WTC11 (cell line): Measurements from ENCODE around the gene PDE11A. TPM values are rescaled to one million over a fixed set of nuclear protein-coding genes. Genes with fewer than 3 reads are reported as not detected.

Experiments used
- ATAC-seq: fragments of 200-7000 bp; cut with Tn5 transposase; 2 replicates; pipeline ENCODE4 v1.10.0; 2021; ENCODE audit warnings: mild to moderate bottlenecking, moderate library complexity
- CTCF ChIA-PET: fragments of 300-600 bp; sonication (Branson Sonifier 250); formaldehyde crosslinking; loops from one replicate; lab custom pipeline; 2021; ENCODE audit warnings: antibody characterized with exemption; lab: Charles Lee
- POLR2A ChIA-PET: fragments of 350-600 bp; sonication (Branson Sonifier 250); formaldehyde crosslinking; loops from one replicate; lab custom pipeline; 2021; ENCODE audit warnings: antibody characterized with exemption; lab: Charles Lee
- DNase-seq: peaks from one replicate; pipeline ENCODE4 v3.0.0; 2021; ENCODE audit warnings: low spot score
- H3K27ac Mint-ChIP-seq: 2 replicates; pipeline ENCODE4 v1.8.0; 2021; ENCODE audit warnings: mixed read lengths
- H3K27me3 Mint-ChIP-seq: 2 replicates; pipeline ENCODE4 v1.8.0; 2021; ENCODE audit warnings: low read depth, mild to moderate bottlenecking, moderate library complexity, mixed read lengths
- H3K36me3 Mint-ChIP-seq: 2 replicates; pipeline ENCODE4 v1.8.0; 2021; ENCODE audit warnings: mixed read lengths
- H3K4me1 Mint-ChIP-seq: 2 replicates; pipeline ENCODE4 v1.8.0; 2022; ENCODE audit warnings: mixed read lengths
- H3K4me3 Mint-ChIP-seq: 2 replicates; pipeline ENCODE4 v1.8.0; 2021; ENCODE audit warnings: mild to moderate bottlenecking, moderate library complexity, mixed read lengths
- H3K9me3 Mint-ChIP-seq: 2 replicates; pipeline ENCODE4 v1.8.0; 2021; ENCODE audit warnings: mixed read lengths
- ARID4B ChIP-seq: sonication (generic); formaldehyde crosslinking; IDR thresholded peaks from 2 replicates; pipeline ENCODE4 v1.8.0; 2023; ENCODE audit warnings: missing genetic modification reagents, mild to moderate bottlenecking, borderline replicate concordance
- CREM ChIP-seq: sonication (generic); formaldehyde crosslinking; IDR thresholded peaks from 2 replicates; pipeline ENCODE4 v1.8.1; 2022; ENCODE audit warnings: mild to moderate bottlenecking, missing genetic modification reagents, moderate library complexity
- FOXP1 ChIP-seq: sonication (generic); formaldehyde crosslinking; IDR thresholded peaks from 2 replicates; pipeline ENCODE4 v1.8.0; 2022; ENCODE audit warnings: missing genetic modification reagents, mild to moderate bottlenecking, moderate library complexity, borderline replicate concordance
- HMGA2 ChIP-seq: fragments of 250-450 bp; sonication (Bioruptor Pico); IDR thresholded peaks from 2 replicates; pipeline ENCODE4 v1.4.0; 2021; ENCODE audit warnings: mild to moderate bottlenecking, moderate library complexity
- JUN ChIP-seq: sonication (generic); formaldehyde crosslinking; IDR thresholded peaks from 2 replicates; pipeline ENCODE4 v1.8.0; 2023; ENCODE audit warnings: mild to moderate bottlenecking, missing genetic modification reagents
- NFE2L1 ChIP-seq: sonication (generic); formaldehyde crosslinking; IDR thresholded peaks from 2 replicates; pipeline ENCODE4 v1.8.1; 2023; ENCODE audit warnings: missing genetic modification reagents
- NFYB ChIP-seq: sonication (generic); formaldehyde crosslinking; conservative IDR thresholded peaks from 2 replicates; pipeline ENCODE4 v1.8.0; 2022; ENCODE audit warnings: low read depth, missing genetic modification reagents
- USF2 ChIP-seq: sonication (generic); formaldehyde crosslinking; IDR thresholded peaks from 2 replicates; pipeline ENCODE4 v1.8.1; 2023; ENCODE audit warnings: mild to moderate bottlenecking, missing genetic modification reagents, moderate library complexity
- ZBTB21 ChIP-seq: sonication (generic); formaldehyde crosslinking; IDR thresholded peaks from 2 replicates; pipeline ENCODE4 v1.8.1; 2023; ENCODE audit warnings: mild to moderate bottlenecking, missing genetic modification reagents, borderline replicate concordance
- ZNF138 ChIP-seq: sonication (generic); formaldehyde crosslinking; conservative IDR thresholded peaks from 2 replicates; pipeline ENCODE4 v1.8.1; 2022; ENCODE audit warnings: mild to moderate bottlenecking, moderate library complexity, missing genetic modification reagents
- ZNF317 ChIP-seq: sonication (generic); formaldehyde crosslinking; IDR thresholded peaks from 2 replicates; pipeline ENCODE4 v1.8.1; 2023; ENCODE audit warnings: low read depth, mild to moderate bottlenecking, moderate library complexity, missing genetic modification reagents, borderline replicate concordance
- ZNF396 ChIP-seq: fragments of 250-450 bp; sonication (Bioruptor Pico); IDR thresholded peaks from 2 replicates; pipeline ENCODE4 v1.8.0; 2021; ENCODE audit warnings: mild to moderate bottlenecking, moderate library complexity, borderline replicate concordance
- ZNF671 ChIP-seq: fragments of 250-450 bp; sonication (Bioruptor Pico); IDR thresholded peaks from 2 replicates; pipeline ENCODE4 v1.8.0; 2021; ENCODE audit warnings: mild to moderate bottlenecking
- ZSCAN18 ChIP-seq: fragments of 250-450 bp; sonication (Bioruptor Pico); IDR thresholded peaks from 2 replicates; pipeline ENCODE4 v2.1.2; 2022; ENCODE audit warnings: mild to moderate bottlenecking, moderate library complexity
- total RNA-seq: library from RNA; stranded (reverse); gene quantifications from 3 replicates; pipeline ENCODE4 v1.2.3, GENCODE V29; 2021
- TF ChIP-seq, protein P1 (sequence below): fragments of 250-450 bp; sonication (Bioruptor Pico); IDR thresholded peaks from 2 replicates; pipeline ENCODE4 v1.8.0; 2021; ENCODE audit warnings: mild to moderate bottlenecking
- TF ChIP-seq, protein P2 (sequence below): fragments of 250-450 bp; sonication (Bioruptor Pico); conservative IDR thresholded peaks from 2 replicates; pipeline ENCODE4 v1.9.0; 2021; ENCODE audit warnings: mild to moderate bottlenecking
- TF ChIP-seq, protein P3 (sequence below): sonication (generic); formaldehyde crosslinking; conservative IDR thresholded peaks from 2 replicates; pipeline ENCODE4 v1.8.1; 2022; ENCODE audit warnings: mild to moderate bottlenecking, missing genetic modification reagents
- TF ChIP-seq, protein P4 (sequence below): sonication (generic); formaldehyde crosslinking; IDR thresholded peaks from 2 replicates; pipeline ENCODE4 v1.8.0; 2023; ENCODE audit warnings: mild to moderate bottlenecking, missing genetic modification reagents

The PDE11A gene
- total RNA-seq, 1 experiment from 2014 or later: 0.13 TPM

GRCh38 chr2:177669201-177669600 is 403.4 kb downstream of the PDE11A start:
- ChIA-PET POLR2A (no interaction called here), CTCF (interaction anchor here (2.7 kb wide), 1 partner anchor 65 kb away, joined by 7 read pairs; no protein-coding TSS in a partner anchor)
- ATAC-seq: no peak
- H3K36me3 Mint-ChIP-seq: no peaks in the 10 kb centered on the region
- peaks cover 21% of the 10 kb centered on the region for H3K4me1 Mint-ChIP-seq
- no peak overlapping the region for H3K4me3 Mint-ChIP-seq
- H3K9me3 Mint-ChIP-seq: no peaks in the 10 kb centered on the region
- H3K27me3 Mint-ChIP-seq: peaks cover 97% of the 10 kb centered on the region
- TF ChIP-seq, protein P1, sequence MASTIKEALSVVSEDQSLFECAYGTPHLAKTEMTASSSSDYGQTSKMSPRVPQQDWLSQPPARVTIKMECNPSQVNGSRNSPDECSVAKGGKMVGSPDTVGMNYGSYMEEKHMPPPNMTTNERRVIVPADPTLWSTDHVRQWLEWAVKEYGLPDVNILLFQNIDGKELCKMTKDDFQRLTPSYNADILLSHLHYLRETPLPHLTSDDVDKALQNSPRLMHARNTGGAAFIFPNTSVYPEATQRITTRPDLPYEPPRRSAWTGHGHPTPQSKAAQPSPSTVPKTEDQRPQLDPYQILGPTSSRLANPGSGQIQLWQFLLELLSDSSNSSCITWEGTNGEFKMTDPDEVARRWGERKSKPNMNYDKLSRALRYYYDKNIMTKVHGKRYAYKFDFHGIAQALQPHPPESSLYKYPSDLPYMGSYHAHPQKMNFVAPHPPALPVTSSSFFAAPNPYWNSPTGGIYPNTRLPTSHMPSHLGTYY (CRISPR knock-in tag): no peak
- TF ChIP-seq ZBTB21 (CRISPR knock-in tag) (no peak), NFE2L1 (CRISPR knock-in tag) (no peak), HMGA2 (CRISPR knock-in tag) (no peak), NFYB (CRISPR knock-in tag) (no peak), ARID4B (no peak), ZSCAN18 (no peak), ZNF396 (no peak), FOXP1 (CRISPR knock-in tag) (no peak), ZNF138 (CRISPR knock-in tag) (no peak)
- TF ChIP-seq, protein P2, sequence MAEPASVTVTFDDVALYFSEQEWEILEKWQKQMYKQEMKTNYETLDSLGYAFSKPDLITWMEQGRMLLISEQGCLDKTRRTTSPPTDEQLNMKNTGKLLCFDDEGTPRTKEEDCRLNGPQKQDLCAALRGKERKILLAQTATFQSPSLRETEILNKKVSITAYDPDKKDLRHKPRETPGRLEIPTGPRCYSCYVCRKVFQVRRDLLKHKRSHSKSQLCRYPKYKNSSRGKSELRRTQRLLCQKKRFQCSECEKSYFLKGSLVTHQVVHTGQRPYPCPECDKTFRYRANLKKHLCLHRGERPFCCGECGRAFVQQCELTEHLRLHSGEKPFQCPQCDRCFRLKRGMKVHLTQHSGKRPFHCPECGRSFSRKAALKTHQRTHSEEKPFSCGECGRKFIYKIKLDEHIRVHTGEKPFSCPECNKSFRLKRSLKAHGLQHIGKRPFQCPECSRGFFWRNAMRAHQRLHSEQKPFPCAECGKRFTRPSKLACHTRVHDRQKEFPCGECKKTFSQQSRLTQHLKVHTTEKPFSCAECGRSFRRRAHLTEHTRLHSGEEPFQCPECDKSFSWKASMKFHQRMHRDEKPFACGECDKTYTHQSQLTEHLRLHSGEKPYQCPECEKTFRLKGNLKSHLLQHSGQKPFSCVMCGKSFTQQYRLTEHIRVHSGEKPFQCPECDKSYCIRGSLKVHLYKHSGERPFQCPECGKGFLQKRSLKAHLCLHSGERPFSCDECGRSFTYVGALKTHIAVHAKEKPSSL: no peak
- no peak for DNase-seq
- H3K27ac Mint-ChIP-seq: no peak overlapping the region

DNA sequence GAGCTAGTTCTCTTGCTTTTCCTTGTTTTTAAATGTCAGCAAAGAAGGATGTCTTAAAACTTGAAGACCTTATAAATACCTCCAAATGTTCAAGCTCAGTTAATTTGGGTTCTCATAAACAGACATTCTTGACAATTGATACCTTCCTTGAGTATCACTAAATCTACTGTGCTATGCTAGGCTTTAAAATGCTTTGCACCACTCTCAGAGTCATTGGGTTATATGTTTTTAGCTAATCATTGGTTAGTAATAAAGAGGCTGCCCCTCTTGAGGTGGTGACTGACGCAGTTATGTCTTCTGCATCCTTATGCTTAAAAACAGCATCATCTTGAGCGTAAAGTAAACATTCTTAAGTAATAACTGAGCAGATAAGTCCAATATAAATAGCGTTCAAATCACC is 404.0 kb downstream of the PDE11A start:
- POLR2A ChIA-PET: no interaction called here
- H3K27me3 Mint-ChIP-seq: peaks cover 97% of the 10 kb centered on the region
- CTCF ChIA-PET: interaction anchor here (2.7 kb wide), 1 partner anchor 64 kb away, joined by 7 read pairs; no protein-coding TSS in a partner anchor
- TF ChIP-seq USF2 (CRISPR knock-in tag) (no peak), ZNF671 (CRISPR knock-in tag) (no peak), ZNF317 (no peak), ZBTB21 (CRISPR knock-in tag) (no peak), FOXP1 (CRISPR knock-in tag) (no peak), JUN (no peak), CREM (CRISPR knock-in tag) (no peak)
- TF ChIP-seq, protein P3, sequence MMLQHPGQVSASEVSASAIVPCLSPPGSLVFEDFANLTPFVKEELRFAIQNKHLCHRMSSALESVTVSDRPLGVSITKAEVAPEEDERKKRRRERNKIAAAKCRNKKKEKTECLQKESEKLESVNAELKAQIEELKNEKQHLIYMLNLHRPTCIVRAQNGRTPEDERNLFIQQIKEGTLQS (CRISPR knock-in tag): no peak
- TF ChIP-seq, protein P4, sequence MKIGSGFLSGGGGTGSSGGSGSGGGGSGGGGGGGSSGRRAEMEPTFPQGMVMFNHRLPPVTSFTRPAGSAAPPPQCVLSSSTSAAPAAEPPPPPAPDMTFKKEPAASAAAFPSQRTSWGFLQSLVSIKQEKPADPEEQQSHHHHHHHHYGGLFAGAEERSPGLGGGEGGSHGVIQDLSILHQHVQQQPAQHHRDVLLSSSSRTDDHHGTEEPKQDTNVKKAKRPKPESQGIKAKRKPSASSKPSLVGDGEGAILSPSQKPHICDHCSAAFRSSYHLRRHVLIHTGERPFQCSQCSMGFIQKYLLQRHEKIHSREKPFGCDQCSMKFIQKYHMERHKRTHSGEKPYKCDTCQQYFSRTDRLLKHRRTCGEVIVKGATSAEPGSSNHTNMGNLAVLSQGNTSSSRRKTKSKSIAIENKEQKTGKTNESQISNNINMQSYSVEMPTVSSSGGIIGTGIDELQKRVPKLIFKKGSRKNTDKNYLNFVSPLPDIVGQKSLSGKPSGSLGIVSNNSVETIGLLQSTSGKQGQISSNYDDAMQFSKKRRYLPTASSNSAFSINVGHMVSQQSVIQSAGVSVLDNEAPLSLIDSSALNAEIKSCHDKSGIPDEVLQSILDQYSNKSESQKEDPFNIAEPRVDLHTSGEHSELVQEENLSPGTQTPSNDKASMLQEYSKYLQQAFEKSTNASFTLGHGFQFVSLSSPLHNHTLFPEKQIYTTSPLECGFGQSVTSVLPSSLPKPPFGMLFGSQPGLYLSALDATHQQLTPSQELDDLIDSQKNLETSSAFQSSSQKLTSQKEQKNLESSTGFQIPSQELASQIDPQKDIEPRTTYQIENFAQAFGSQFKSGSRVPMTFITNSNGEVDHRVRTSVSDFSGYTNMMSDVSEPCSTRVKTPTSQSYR (CRISPR knock-in tag): no peak

More for the DNA sequence above, 404.0 kb downstream of the PDE11A start:
- H3K27ac Mint-ChIP-seq: no peak overlapping the region
- peaks cover 21% of the 10 kb centered on the region for H3K4me1 Mint-ChIP-seq
- DNase-seq (no peak), ATAC-seq (no peak)
- no peaks in the 10 kb centered on the region for H3K36me3 Mint-ChIP-seq
- no peak overlapping the region for H3K4me3 Mint-ChIP-seq
- no peaks in the 10 kb centered on the region for H3K9me3 Mint-ChIP-seq
